ENCODE data around the gene UBE2D2. TPM values are rescaled to one million over a fixed set of nuclear protein-coding genes. Genes with fewer than 3 reads are reported as not detected.

UBE2D2 gene
- total RNA-seq, 1 experiment from 2014 or later: 187 TPM

DNA sequence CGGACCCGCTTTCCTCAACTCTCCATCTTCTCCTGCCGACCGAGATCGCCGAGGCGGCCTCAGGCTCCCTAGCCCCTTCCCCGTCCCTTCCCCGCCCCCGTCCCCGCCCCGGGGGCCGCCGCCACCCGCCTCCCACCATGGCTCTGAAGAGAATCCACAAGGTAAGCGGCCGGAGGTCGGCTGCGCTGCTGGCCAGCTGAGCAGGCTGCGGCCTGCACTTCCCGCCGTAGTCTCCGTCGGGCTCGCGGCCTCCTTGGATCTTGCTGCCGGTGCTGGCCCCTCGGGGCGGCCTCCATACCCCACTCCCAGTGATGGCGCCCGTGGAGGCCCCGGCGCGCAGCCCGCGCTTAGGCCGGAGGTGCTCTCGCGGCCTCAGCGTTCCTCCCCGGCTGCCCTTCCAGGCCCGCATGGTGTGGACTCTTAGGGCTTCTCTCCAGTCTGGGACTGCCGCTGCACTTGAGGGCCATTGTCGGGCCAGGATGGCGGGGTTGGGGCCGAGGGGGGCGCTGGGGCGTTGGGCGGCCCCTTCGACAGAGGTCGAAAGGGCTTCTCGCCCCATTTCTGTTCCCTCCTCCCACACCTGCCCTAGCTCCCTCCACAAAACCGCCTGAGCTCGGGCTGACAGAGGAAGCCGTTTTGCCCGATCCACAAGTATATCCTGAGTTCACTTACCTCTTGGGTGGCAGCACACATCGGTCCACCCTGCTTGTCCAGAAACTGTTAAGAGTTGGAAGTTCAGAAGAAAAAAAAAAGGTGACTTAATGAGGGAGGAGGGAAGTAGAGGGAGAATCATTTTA is 714 bp downstream of the UBE2D2 start:
- peak; percentile 57 for DNase-seq
- Mint-ChIP-seq H3K27me3 (ENCODE audit: unreplicated experiment) (no peaks in the 10 kb centered on the region), H3K4me3 (ENCODE audit: low read depth, unreplicated experiment) (peak overlapping the region; percentile 86), H3K4me1 (ENCODE audit: low read depth, unreplicated experiment) (peaks cover 18% of the 10 kb centered on the region), H3K9me3 (ENCODE audit: low read depth, unreplicated experiment) (no peaks in the 10 kb centered on the region), H3K27ac (ENCODE audit: unreplicated experiment) (peak overlapping the region; percentile 98), H3K36me3 (ENCODE audit: insufficient read depth, unreplicated experiment) (peaks cover 62% of the 10 kb centered on the region)
- no TSS peak for BruUV-seq (replicated peaks)
- TF ChIP-seq, protein P1, sequence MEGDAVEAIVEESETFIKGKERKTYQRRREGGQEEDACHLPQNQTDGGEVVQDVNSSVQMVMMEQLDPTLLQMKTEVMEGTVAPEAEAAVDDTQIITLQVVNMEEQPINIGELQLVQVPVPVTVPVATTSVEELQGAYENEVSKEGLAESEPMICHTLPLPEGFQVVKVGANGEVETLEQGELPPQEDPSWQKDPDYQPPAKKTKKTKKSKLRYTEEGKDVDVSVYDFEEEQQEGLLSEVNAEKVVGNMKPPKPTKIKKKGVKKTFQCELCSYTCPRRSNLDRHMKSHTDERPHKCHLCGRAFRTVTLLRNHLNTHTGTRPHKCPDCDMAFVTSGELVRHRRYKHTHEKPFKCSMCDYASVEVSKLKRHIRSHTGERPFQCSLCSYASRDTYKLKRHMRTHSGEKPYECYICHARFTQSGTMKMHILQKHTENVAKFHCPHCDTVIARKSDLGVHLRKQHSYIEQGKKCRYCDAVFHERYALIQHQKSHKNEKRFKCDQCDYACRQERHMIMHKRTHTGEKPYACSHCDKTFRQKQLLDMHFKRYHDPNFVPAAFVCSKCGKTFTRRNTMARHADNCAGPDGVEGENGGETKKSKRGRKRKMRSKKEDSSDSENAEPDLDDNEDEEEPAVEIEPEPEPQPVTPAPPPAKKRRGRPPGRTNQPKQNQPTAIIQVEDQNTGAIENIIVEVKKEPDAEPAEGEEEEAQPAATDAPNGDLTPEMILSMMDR (IDR thresholded peaks at IDR 0.05; ENCODE audit: unreplicated experiment): no peak
- CTCF ChIA-PET: interaction anchor here (0.7 to 3.9 kb wide), 3 partner anchors 10 to 225 kb away, joined by 3 to 12 read pairs (median 5); no protein-coding TSS in a partner anchor
- intact Hi-C loops (cut with micrococcal nuclease; ENCODE audit: unreplicated experiment): loop anchor here (5.0 kb wide), 1 partner anchor 35 kb away; no protein-coding TSS in a partner anchor

DNA sequence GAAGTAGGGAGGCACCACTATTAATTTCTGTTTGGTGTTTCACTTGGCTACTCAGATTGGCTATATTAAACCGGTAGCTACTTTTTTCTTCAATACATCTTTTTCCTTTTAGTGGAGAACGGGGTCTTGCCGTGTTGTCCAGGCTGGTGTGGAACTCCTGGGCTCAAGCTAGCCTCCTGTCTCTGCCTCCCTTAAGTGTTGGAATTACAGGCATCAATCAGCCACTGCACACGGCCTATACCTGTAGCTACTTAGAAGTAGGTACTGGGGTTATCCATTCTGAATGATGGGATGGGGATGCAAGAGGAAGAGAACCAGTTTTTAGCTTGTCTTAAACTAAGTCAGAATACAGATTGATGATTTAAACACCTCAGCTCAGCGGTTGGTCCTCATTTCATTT is 1.7 kb downstream of the UBE2D2 start:
- Mint-ChIP-seq H3K4me3 (ENCODE audit: low read depth, unreplicated experiment) (peak overlapping the region; percentile 86), H3K27me3 (ENCODE audit: unreplicated experiment) (no peaks in the 10 kb centered on the region), H3K9me3 (ENCODE audit: low read depth, unreplicated experiment) (no peaks in the 10 kb centered on the region), H3K27ac (ENCODE audit: unreplicated experiment) (peak overlapping the region; percentile 98), H3K36me3 (ENCODE audit: insufficient read depth, unreplicated experiment) (peaks cover 72% of the 10 kb centered on the region), H3K4me1 (ENCODE audit: low read depth, unreplicated experiment) (peaks cover 18% of the 10 kb centered on the region)
- BruUV-seq (replicated peaks): no TSS peak
- no peak for DNase-seq
- CTCF ChIA-PET: interaction anchor here (0.6 to 3.9 kb wide), 4 partner anchors 12 to 275 kb away, joined by 3 to 12 read pairs (median 3); no protein-coding TSS in a partner anchor
- TF ChIP-seq, protein P1 (IDR thresholded peaks at IDR 0.05; ENCODE audit: unreplicated experiment): no peak
- intact Hi-C loops (cut with micrococcal nuclease; ENCODE audit: unreplicated experiment): loop anchor here (5.0 kb wide), 1 partner anchor 36 kb away; no protein-coding TSS in a partner anchor

DNA sequence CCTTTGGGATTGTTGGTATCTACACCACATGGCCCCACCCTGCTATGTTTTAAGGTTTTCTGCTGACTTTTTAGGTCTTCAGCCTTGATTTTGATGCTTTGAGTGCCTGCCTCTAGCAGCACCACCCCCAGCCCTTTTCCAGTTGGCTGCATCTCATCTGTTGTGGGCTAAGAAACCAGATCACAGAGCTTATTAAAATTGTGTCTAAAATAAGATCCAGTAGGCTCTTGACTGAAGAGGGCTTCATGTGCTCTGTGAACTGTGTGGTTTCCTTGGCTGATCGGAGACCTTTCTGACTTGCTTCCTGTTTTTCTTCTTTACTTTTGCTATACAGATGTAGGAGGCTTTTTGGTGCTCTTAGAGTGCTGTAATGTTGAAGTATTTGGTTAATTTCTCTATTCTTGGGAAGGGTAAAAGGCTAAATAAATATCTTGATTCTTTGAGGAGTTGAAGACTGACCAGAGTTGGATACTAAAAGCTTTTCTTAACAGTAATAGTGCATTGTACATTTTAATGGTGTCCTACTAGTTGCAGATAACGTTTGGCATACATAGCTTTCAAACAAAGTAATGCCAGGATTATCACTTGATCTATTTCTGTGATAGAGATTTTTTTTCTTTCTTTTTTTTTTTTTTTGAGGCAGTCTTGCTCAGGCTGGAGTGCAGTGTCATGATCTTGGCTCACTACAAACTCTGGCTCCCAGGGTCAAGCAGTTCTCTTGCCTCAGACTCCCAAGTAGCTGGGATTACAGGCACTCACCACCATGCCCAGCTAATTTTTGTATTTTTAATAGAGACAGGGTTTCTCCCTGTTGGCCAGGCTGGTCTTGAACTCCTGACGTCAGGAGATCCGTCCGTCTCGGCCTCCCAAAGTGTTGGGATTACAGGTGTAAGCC is 4.5 kb downstream of the UBE2D2 start:
- CTCF ChIA-PET: interaction anchor here (0.7 kb wide), 1 partner anchor 103 kb away, joined by 5 read pairs; no protein-coding TSS in a partner anchor
- Mint-ChIP-seq H3K27me3 (ENCODE audit: unreplicated experiment) (no peaks in the 10 kb centered on the region), H3K27ac (ENCODE audit: unreplicated experiment) (no peak overlapping the region)

GRCh38 chr5:139566611-139567010 is 5.5 kb downstream of the UBE2D2 start:
- CTCF ChIA-PET: interaction anchor here (0.7 kb wide), 2 partner anchors 21 to 102 kb away, joined by 4 to 5 read pairs; no protein-coding TSS in a partner anchor
- H3K4me1 Mint-ChIP-seq (ENCODE audit: low read depth, unreplicated experiment): peaks cover 28% of the 10 kb centered on the region
- H3K27me3 Mint-ChIP-seq (ENCODE audit: unreplicated experiment): no peaks in the 10 kb centered on the region
- BruUV-seq (replicated peaks): no TSS peak
- H3K4me3 Mint-ChIP-seq (ENCODE audit: low read depth, unreplicated experiment): no peak overlapping the region
- H3K36me3 Mint-ChIP-seq (ENCODE audit: insufficient read depth, unreplicated experiment): peaks cover 76% of the 10 kb centered on the region
- DNase-seq: no peak
- TF ChIP-seq, protein P1 (IDR thresholded peaks at IDR 0.05; ENCODE audit: unreplicated experiment): no peak
- intact Hi-C loops (cut with micrococcal nuclease; ENCODE audit: unreplicated experiment): no loop called here
- H3K9me3 Mint-ChIP-seq (ENCODE audit: low read depth, unreplicated experiment): no peaks in the 10 kb centered on the region
- no peak overlapping the region for H3K27ac Mint-ChIP-seq (ENCODE audit: unreplicated experiment)

More for the DNA sequence above, 4.5 kb downstream of the UBE2D2 start:
- H3K4me3 Mint-ChIP-seq (ENCODE audit: low read depth, unreplicated experiment): no peak overlapping the region
- peaks cover 24% of the 10 kb centered on the region for H3K4me1 Mint-ChIP-seq (ENCODE audit: low read depth, unreplicated experiment)
- no TSS peak for BruUV-seq (replicated peaks)
- H3K9me3 Mint-ChIP-seq (ENCODE audit: low read depth, unreplicated experiment): no peaks in the 10 kb centered on the region
- DNase-seq: no peak
- TF ChIP-seq, protein P1 (IDR thresholded peaks at IDR 0.05; ENCODE audit: unreplicated experiment): no peak
- intact Hi-C loops (cut with micrococcal nuclease; ENCODE audit: unreplicated experiment): no loop called here
- H3K36me3 Mint-ChIP-seq (ENCODE audit: insufficient read depth, unreplicated experiment): peaks cover 86% of the 10 kb centered on the region

Data from Calu3 (cell line).